Measurements from ENCODE around the gene ABCC2.

DNA sequence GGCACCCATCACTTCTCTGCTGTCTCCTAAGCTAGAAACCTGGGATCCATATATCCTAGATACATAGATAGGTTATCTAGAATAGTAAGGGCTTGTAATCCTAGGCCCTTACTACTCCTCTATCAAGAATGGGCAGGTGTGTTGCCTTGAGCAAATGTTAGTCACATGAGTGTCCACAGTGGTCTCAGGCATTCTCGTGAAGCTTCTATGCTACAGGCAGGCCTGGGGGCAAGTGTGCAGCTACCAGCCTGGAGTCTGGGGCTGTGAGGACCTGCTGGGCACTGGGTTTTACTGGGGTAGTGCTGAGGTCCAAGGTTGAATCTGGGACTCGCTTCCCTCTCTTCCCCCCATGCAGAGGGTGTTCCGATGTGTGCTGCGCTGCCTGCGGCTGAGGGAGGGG, 91.4 kb downstream of the ABCC2 start:
- TF ChIP-seq, protein P1, sequence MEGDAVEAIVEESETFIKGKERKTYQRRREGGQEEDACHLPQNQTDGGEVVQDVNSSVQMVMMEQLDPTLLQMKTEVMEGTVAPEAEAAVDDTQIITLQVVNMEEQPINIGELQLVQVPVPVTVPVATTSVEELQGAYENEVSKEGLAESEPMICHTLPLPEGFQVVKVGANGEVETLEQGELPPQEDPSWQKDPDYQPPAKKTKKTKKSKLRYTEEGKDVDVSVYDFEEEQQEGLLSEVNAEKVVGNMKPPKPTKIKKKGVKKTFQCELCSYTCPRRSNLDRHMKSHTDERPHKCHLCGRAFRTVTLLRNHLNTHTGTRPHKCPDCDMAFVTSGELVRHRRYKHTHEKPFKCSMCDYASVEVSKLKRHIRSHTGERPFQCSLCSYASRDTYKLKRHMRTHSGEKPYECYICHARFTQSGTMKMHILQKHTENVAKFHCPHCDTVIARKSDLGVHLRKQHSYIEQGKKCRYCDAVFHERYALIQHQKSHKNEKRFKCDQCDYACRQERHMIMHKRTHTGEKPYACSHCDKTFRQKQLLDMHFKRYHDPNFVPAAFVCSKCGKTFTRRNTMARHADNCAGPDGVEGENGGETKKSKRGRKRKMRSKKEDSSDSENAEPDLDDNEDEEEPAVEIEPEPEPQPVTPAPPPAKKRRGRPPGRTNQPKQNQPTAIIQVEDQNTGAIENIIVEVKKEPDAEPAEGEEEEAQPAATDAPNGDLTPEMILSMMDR (optimal IDR thresholded peaks at IDR 0.05 in 1 of 3, IDR thresholded peaks at IDR 0.05 in 1 of 3, conservative IDR thresholded peaks at IDR 0.05 in 1 of 3; ENCODE audit: extremely low read depth in 1 of 3, insufficient read depth in 2 of 3, low read length in 3 of 3), result no peak
- no peak for TF ChIP-seq EZH2 (IDR thresholded peaks at IDR 0.05; ENCODE audit: low read length)

Measured in keratinocyte (primary cell).